HG02870 (cell line): ENCODE data around the gene GCN1.
A peak's percentile ranks its signal among the peaks of the same experiment; 100 is the strongest.
"Not testable (repeated sequence)": the region's sequence is repeated elsewhere in the genome, so short reads cannot be mapped to it uniquely, and the experiment has no call there.

Experiments
- ATAC-seq: cut with Tn5 transposase; IDR thresholded peaks from one replicate; pipeline ENCODE4 v1.9.1; 2021; ENCODE audit warnings: mild to moderate bottlenecking, moderate library complexity; ENCODE audit not compliant: unreplicated experiment

GCN1 gene

GRCh38 chr12:120214626-120215356, 20.3 kb upstream of the GCN1 start:
- no peak for ATAC-seq

GRCh38 chr12:120213758-120214157, 19.2 kb upstream of the GCN1 start:
- no peak for ATAC-seq

- ATAC-seq: not testable (repeated sequence)
Measured at GRCh38 chr12:120213182-120213581, 18.7 kb upstream of the GCN1 start.

- no peak for ATAC-seq
Measured at GRCh38 chr12:120212301-120212700, 17.8 kb upstream of the GCN1 start.

GRCh38 chr12:120211904-120212283, 17.4 kb upstream of the GCN1 start:
- no peak for ATAC-seq

GRCh38 chr12:120211243-120211903, 16.9 kb upstream of the GCN1 start:
- ATAC-seq: no peak

DNA sequence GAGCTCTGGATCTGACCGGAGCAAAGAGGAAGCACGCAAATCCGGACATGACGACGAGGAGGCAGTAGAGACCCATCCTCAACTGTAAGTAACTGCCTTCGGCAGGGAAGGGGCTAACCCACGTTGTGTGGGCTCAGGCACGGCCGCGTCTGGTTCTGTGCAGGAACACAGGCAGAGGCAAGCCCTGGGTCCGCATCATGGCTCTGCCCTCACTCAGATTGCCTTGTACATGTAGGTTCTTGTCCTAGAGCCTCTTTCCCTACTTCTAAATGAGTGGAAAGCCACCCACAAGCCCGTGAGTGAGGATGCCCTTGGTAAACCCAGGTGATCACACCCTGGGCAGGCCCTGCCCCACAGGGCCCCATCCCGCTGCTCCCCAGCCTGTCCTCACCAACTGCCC, 15.3 kb upstream of the GCN1 start:
- ATAC-seq: no peak

DNA sequence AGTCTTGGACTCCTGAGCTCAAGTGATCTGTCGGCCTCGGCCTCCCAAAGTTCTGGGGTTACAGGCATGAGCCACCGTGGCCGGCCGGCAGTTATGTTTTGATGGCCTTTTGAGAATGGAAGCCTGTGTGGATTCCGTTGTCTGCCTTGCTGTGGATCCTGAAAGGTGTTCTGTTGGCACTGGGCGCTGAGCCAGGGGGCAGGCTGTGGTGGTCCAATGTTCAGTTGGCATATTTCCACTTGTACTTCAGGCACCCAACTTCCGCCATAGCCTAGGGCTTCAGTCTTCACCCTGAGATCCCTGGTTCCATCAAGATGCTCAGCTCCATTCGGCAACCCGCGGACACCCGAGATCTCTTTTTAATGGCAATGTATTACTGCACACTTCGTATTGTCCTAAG, 12.7 kb upstream of the GCN1 start:
- no peak for ATAC-seq

GRCh38 chr12:120206781-120207180, 12.3 kb upstream of the GCN1 start:
- ATAC-seq: not testable (repeated sequence)

DNA sequence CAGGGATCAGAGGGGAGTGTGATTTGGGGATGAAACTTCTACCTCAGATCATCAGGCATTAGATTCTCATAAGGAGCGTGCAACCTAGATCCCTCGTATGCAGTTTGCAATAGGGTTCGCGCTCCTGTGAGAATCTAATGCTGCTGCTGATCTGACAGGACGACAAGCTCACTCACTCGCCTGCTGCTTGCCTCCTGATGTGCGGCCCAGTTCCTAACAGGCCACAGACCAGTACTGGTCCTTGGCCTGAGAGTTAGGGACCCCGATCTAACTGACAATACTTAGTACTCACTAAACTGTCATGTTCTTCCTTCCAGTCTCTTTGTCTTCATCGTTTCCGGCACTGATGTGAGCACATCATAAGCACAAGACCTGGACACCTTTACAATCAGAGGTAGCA, 11.7 kb upstream of the GCN1 start:
- no peak for ATAC-seq

GRCh38 chr12:120204171-120204570, 9.7 kb upstream of the GCN1 start:
- ATAC-seq: no peak

DNA sequence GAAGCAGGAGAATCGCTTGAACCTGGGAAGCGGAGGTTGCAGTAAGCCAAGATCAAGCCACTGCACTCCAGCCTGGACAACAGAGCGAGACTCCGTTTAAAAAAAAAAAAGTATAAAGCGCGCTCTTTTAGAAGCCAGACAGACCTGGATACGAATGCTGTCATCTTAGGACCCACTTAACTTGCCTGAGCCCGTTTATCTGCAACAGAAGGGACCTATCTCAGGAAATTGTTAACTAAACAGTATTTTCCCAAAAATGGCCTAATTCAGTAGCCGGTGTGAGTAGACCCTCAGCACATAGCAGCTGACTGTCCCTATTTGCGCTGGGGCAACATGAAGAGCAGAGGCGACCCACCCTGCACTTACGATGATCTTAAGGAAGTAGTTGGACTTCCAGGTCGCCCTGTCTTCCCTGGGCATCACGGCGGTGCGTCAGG, 5.9 kb upstream of the GCN1 start:
- no peak for ATAC-seq

GRCh38 chr12:120199595-120200306, 5.2 kb upstream of the GCN1 start:
- ATAC-seq: no peak

DNA sequence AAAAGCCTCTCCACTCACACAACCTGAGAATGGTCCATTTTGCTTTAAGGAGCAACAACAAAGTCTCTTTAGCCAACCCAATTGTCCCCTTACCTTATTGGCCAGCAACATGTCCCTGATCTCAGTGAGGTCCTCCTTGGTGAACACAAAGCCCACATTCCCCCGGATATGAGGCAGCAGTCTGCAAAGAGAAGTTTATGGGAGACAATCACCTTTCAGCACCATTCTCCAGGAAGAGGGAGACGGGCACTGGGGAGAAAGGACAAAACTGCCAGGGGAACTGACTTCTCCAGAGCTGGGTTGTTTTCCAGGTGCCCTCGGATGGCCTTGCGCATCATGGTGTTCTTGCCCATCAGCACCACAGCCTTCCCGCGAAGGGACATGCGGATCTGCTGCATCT, 4.5 kb upstream of the GCN1 start:
- no peak for ATAC-seq

GRCh38 chr12:120197542-120197887, 3.0 kb upstream of the GCN1 start:
- no peak for ATAC-seq

DNA sequence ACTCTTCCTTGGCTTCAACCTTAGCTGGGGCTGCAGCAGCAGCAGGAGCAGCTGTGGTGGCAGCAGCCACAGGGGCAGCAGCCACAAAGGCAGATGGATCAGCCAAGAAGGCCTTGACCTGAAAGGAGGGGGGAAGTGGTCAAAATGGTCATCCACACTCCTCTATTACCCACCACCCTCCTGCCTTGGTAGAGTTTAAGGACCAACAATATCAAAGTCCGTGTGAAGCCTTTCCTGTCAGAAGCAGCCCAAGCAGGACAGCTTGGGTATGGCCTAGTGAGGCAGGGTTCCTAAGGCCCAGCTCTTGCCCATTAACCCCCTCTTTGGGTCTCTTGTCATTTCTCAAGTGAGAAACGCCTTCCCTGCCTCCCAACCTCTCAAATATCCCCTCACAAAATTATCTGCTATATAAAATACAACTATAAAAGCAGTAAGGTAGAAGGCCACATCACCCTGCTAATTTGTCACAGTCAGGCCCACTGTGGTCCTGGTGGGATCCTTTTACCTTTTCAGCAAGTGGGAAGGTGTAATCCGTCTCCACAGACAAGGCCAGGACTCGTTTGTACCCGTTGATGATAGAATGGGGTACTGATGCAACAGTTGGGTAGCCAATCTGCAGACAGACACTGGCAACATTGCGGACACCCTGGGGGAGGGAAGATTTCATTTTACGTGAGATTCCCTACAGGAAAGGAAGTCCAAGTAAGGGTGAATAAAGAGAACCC, 2.5 kb upstream of the GCN1 start:
- not testable (repeated sequence) for ATAC-seq

DNA sequence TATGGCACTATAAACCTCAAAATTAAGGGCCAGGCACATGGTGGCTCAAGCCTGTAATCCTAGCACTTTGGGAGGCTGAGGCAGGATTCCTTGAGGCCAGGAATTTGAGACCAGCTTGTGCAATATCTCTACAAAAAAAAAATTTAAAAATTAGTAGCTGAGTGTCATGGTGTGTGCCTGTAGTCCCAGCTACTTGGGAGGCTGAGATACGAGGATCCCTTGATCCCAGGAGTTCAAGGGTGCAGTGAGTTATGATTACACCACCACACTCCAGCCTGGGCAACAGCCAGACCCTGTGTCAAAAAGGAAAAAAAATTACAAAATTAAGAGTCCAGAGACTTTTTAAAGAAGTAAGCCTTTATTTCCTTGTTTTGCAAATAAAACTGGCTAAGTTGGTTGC, 1.8 kb upstream of the GCN1 start:
- no peak for ATAC-seq

DNA sequence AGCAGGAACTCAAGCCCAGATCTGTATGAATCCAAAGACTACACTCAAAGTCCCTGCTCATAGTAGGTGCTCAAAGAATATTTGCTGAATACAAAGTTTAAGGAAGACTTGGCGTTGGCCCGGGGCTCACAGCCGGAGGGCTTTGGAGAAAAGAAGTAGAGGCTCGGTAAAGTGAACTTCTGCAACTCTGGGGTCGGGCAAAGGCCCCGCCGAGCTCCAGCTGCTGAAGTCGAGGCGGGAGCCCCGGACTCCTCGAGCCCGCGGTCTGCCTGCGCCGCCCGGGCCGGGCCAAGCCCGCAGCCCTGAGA, 335 bp downstream of the GCN1 start:
- peak; percentile 16 for ATAC-seq

DNA sequence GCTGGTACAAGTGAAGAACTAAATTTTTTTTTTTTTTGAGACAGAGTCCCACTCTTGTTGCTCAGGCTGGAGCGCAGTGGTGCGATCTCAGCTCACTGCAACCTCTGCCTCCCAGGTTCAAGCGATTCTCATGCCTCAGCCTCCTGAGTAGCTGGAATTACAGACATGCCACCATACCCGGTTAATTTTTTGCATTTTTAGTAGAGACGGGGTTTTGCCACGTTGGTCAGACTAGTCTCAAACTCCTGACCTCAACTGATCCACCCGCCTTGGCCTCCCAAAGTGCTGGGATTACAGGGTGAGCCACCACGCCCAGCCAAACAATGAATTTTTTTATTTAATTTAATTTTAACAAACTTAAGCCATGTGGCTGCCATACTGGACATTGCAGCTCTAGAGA, 1.2 kb downstream of the GCN1 start:
- ATAC-seq: not testable (repeated sequence)

GRCh38 chr12:120190985-120191480, 3.5 kb downstream of the GCN1 start:
- no peak for ATAC-seq

DNA sequence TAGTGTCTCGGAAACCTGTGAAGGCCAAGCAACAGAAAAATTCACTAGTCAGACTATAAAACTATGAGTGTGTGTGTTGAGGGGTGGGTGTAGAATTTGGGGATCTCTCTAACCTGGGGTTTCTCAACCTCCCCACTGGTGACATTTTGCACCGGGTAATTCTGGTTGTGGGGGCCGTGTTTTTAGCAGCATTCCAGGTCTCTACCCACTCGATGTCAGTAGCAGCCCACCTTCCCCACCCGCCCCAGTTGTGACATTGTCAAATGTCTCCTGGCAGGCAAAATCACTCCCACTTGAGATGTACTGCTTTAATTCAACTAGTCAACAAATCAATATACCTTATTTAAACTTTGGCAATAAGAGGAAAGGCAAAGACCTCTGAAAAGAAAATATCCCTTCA, 4.1 kb downstream of the GCN1 start:
- ATAC-seq: no peak
